G401.6 (cell line): ENCODE data around the gene RTEL1.
"Not testable (repeated sequence)": the region's sequence is repeated elsewhere in the genome, so short reads cannot be mapped to it uniquely, and the experiment has no call there.

Experiments
- FAIRE-seq: peaks from 2 replicates; lab custom pipeline; 2012; peaks lifted over from hg19 to GRCh38; lab: Jason Lieb, UNC

The RTEL1 gene

GRCh38 chr20:63628246-63628975, 29.7 kb upstream of the RTEL1 start:
- FAIRE-seq: peak; percentile 77

GRCh38 chr20:63630956-63631355, 27.2 kb upstream of the RTEL1 start:
- FAIRE-seq: not testable (repeated sequence)

- FAIRE-seq: not testable (repeated sequence)
Observed at GRCh38 chr20:63631426-63631825, 26.7 kb upstream of the RTEL1 start.

- no peak for FAIRE-seq
Observed at GRCh38 chr20:63633732-63634131, 24.4 kb upstream of the RTEL1 start.

GRCh38 chr20:63635431-63636141, 22.5 kb upstream of the RTEL1 start:
- no peak for FAIRE-seq

- FAIRE-seq: no peak
Observed at GRCh38 chr20:63636752-63637628, 21.1 kb upstream of the RTEL1 start.

- FAIRE-seq: no peak
Observed at GRCh38 chr20:63639093-63639975, 18.8 kb upstream of the RTEL1 start.

GRCh38 chr20:63640086-63640485, 18.0 kb upstream of the RTEL1 start:
- FAIRE-seq: no peak

GRCh38 chr20:63640686-63641085, 17.4 kb upstream of the RTEL1 start:
- not testable (repeated sequence) for FAIRE-seq

- FAIRE-seq: no peak
Observed at GRCh38 chr20:63641146-63641791, 16.8 kb upstream of the RTEL1 start.

GRCh38 chr20:63641792-63642523, 16.2 kb upstream of the RTEL1 start:
- FAIRE-seq: no peak

GRCh38 chr20:63642527-63643247, 15.4 kb upstream of the RTEL1 start:
- FAIRE-seq: no peak

- no peak for FAIRE-seq
Observed at GRCh38 chr20:63643499-63643898, 14.6 kb upstream of the RTEL1 start.

- no peak for FAIRE-seq
Observed at GRCh38 chr20:63643946-63644345, 14.2 kb upstream of the RTEL1 start.

- no peak for FAIRE-seq
Observed at GRCh38 chr20:63645218-63645617, 12.9 kb upstream of the RTEL1 start.

- no peak for FAIRE-seq
Observed at GRCh38 chr20:63648190-63648589, 9.9 kb upstream of the RTEL1 start.

- no peak for FAIRE-seq
Observed at GRCh38 chr20:63648895-63649589, 9.1 kb upstream of the RTEL1 start.

GRCh38 chr20:63650486-63650885, 7.6 kb upstream of the RTEL1 start:
- FAIRE-seq: not testable (repeated sequence)

- FAIRE-seq: no peak
Observed at GRCh38 chr20:63651942-63652191, 6.2 kb upstream of the RTEL1 start.
